HG03196 (cell line): ENCODE measurements around the gene RBM19.

Experiments used
- ATAC-seq: cut with Tn5 transposase; IDR thresholded peaks from one replicate; pipeline ENCODE4 v1.9.1; 2021; ENCODE audit not compliant: unreplicated experiment

The RBM19 gene

DNA sequence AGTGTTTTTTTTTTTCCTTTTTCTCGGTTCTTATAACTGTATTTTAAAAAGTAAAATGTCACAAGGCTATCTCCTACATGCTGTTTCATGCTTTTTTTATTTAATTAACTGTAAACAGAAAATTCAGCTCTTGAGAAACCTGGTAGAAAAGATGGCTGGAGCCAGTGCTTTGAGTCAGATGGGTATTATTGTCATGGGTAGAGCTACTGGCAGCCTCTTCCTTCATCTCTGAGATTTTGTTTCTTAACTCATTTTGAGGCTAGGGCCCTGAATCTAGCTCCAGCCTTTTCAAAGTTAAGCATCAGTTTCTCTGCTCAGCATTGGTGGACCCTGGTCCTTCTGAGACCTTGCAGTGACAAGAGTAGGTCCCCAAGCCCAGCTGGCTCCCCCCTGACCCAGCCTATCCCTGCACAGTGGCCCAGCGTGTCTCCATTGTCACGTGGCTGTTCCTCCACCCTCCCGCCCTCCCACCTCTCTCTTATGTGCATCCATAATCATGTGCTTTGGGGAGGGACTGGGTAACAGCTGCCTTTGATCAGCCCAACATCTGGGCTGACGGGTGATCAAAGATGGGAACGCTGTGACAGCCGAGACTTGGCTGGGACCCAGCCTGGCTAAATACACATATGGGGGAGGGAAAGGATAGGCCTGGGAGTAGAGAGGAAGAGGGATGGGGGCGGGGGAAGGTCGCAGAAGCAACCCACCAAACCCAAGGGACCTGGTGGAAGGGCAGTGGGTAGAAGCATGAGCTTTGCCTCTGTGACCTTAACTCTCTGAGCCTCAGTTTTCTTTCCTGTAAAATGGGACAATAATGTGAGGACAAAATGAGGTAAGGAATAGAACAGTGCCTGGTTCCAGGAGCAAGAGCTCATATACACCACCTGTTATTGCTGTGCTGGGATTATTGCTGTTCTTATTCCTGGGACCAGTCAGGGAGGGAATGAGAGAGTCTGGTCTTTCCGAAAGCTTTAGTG, 24.4 kb upstream of the RBM19 start:
- no peak for ATAC-seq

DNA sequence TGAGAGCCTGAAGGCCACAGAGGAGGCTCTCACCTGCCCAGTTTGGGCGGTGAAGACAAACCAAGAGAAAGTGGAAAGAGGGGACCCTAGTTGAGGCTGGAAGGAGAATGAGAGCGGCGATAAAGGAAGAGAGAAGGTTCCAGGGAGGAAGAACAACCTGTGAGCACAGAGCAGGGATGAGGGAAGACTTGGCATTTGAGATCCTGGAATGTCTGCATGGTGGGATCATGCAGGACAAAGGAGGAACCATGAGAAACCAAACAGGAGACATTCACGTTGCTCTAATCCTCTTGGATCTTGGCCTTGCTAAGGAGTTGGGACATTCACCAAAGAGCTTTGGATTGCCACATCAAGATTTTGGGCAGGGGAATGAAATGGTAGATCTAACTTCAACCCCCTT, 22.9 kb upstream of the RBM19 start:
- ATAC-seq = no peak

DNA sequence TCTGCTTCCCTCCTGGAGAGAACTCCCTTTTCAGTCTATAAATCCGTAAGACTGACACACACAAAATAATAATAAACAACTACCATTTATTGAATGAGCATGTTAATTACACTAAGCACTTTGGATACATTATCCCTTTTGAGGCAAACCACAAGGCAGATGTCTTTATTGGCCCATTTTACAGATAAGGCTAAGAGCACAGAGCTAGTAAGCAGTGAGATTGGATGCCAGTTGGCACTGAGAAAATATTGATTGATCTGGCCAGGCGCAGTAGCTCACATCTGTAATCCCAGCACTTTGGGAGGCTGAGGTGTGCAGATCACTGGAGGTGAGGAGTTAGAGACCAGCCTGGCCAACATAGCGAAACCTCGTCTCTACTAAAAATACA, 21.9 kb upstream of the RBM19 start:
- no peak for ATAC-seq

DNA sequence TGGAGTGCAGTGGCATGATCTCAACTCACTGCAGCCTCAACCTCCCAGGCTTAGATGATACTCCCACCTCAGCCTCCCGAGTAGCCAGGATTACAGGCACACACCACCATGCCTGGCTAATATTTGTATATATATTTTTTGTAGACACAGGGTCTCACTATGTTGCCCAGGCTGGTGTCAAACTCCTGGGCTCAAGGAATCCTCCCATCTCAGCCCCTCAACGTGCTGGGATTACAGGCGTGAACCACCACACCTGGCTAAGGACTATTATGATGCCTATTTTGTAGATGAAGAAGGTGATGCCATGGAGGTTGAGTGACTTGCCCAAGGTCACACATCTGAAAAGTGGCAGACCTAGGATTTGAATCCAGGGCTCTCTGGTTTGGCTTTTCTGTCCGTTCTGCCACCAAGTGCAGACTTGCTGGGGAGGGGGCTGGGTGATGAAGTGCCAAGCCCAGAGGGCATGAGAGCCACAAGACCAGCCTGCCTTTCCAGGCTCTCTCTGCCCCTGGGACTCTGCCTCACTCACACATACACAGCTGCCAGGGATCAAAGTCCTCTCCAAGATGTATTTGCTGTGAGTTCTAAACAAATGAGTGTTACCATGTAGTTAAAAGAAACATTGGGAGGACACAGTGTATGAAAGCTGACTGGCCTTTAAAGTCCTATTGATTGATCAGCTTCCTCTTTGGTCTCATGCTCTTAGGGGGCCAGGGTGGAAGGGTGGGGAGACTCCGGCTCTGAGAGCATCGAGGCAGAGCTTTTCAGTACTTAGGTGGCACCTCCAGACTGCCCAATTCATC, 21.3 kb upstream of the RBM19 start:
- ATAC-seq = no peak

DNA sequence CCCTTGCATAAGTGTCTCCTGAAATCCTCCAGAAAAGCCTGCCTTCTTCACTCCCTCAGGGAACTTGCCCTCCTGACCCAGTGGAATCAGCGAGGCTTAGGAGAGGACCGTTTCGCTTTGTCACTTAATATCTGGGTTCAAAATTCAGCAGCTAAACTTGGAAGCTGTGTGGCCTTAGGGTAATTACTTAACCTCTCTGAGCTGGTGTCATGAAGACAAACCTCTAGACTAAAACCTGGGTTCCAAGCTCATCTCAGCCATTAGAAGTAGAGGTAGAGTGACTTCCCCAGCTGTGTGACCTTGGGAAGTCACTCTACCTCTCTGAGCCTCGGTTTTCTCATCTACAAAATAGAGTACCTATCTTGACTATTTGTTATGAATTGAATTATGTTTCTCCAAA, 18.3 kb upstream of the RBM19 start:
- ATAC-seq = no peak

DNA sequence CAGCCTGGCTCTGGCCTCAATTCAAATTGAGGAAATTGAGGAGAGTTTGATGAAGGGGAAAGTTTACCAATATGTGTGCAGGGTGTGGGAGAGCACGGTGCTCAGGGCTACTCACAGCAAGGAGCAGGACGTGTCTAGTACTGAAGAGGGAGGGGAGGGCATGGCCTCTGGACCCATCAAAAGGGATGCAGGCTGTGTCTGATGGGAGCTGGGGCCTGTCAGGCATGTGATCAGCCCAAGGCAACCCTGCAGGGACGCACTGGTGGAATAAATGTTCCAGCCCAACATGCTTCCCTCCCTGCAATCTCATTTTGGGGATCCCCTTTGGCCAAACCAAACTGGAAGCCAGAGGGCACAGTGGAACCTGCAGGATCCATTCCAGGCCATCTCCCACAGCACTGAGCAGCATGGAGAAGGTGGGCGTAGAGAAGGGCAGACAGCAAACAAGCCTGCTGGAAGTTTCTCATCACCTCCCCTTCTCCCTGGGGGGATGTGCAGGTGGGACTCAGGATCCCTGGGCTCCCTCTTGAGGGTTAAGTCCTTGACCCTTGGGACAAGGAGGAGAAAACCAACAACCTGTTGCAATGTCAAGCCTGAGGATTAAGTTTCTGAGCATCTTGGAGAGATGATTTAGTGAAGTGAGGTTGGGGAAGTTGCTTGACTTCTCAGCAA, 17.8 kb upstream of the RBM19 start:
- ATAC-seq = no peak

DNA sequence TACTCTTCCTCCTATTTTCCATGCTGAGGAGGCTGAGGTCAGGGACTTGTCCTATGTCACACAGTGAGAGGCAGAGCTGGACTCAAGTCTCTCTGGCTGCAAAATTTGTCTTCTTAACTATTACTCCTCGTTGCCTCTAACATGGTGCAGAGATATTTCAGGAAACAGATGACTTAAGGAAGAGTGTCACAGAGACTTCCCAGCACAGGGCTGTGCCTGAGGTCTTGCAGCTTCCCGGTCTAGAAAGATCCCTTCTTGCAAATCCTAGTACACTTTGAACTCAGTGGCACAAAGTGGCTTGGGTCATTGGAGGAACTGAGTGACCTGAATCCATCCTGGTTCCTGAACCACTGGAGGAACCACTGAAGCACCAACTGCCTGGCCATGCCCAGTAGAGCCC, 17.1 kb upstream of the RBM19 start:
- no peak for ATAC-seq

DNA sequence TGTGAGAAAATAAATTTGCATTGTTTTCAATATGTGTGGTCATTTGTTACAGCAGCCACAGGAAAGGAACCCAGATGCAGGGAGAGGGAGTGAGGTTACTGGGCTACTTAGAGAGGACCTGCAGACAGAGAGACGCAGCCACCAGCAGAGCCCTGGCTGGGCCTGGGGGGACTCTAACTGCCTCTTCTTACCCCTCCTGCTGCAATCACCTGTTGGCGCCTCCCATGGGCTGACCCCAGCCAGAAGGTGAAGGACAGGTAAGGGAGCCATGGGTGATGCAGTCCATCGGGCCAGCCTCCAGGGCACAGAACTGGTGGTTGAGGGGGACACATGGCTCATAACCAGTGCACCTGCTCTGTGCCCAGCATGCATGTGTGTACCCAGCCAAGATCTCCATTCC, 15.8 kb upstream of the RBM19 start:
- no peak for ATAC-seq

DNA sequence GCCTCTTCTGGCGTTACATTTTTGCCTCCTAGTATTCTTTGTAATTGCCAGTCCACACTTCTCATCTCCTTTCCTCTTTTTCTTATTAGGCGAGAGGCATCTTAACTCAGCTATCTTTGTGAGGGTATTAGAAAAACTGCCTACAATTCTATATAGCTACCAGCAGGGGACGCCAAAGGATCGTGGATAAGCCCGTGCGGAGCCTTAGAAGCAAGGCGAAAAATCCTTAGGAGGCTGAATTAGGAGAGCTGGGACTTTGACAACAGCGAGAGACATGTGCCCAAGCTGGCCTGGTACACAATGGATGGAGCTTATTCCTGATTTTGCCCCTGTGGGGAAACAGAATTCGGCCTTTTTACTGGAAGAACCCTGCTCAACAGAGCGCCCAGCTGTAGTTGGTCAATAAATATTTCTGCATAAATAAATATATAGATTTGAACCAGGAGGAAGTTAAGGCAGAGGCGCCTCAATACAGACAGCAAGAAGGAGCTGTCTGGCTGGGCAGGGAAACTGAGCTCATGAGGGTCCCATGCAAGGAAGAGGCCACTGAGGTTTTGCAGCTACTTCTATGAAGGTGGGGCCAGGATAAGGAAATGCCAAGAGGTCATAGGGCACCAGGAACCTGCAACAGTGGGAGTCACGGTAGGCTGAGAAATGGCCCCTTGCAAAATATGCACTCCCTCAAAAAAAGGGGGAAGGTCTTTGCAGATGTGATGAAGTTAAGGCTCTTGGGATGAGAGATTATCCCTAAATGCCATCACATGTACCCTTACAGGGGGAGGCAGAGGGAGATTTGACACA, 14.6 kb upstream of the RBM19 start:
- ATAC-seq = no peak

DNA sequence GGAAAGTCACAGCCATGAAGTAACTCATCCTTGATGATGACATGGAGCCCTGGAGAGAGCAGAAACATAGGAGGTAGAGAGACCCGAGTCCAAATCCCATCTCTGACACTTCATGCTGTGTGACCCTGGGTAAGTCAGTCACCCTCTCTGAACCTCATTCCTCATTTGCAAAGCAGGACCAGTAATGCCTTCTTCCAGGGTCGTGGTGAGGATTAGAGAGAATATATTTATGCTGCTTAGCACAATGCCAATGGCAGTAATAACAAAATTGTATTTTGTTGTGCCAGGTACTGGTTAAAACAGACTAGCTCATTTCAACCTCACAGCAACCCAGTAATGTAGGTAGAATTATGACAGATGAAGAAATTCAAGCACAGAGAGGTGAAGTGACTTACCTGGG, 13.9 kb upstream of the RBM19 start:
- ATAC-seq = no peak

DNA sequence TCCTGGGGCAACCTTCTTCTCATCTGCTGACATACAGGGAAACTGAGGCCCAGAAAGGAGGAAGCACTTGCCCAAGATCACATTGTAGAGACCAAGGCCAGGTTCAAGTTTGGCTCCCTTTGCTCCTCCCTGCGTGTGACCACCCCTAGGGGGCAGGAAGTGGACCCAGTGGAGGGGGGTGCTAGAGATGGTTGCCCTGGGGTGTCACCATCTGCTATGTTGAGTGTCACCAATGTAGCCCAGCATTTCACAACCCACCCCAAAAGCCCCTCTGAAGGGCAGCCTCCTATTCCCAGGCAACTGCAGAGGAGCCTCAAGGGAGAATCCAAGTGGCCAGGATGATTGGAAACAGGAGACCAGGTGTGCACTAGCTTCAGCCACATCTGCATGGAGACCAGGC, 12.0 kb upstream of the RBM19 start:
- no peak for ATAC-seq

DNA sequence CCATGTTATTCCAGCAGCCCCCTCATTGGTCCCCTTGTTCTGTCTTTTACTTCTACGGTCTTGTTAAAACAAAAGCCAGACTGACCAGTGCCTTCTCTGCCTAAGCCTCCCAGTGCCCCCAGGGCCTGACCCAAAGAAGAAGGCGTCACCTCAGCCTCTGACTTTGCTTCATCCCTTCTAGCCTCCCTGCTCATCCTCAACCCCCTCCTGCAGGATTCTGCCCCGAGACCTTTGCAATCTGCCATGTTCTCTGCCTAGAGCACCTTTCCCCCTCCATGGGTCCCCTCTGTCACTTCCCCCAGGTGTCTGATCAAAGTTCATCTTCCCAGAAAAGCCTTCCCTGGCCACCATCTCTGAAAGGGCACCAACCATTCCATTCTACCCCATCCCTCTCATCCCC, 7.9 kb upstream of the RBM19 start:
- no peak for ATAC-seq

DNA sequence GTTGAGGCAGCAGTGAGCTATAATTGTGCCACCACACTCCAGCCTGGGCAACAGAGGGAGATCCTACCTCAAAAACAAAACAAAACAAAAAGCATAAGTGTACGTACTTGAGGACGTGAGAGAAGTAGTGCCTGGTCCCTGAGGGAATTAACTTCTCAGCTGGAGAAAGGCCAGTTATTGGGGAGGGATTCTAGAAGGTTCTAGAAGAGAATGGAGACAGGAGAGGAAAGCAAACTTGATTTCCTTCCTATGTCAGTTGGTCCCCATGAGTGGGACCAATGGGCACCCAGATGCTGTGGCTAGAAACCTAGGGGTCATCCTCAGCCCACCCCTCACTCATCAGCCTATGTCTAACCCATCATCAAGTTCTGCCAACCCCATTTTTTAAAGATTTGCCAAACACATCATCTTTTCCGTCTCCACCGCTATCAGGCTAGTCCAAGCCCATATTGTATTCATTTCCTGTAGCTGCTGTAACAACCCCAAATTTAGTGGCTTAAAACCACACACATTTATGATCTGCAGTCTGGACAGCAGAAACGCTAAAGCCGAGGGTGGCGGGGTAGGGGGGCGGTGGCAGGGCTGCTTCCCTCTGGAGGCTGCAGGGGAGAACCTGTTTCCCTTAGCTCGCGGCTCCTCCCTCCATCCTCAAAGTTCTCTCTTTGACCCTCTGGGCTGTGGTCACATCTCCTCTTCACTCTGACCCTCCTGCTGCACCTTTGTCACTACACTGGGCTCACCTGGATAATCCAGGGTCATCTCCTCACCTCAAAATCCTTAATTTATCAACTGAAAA, 7.2 kb upstream of the RBM19 start:
- no peak for ATAC-seq

DNA sequence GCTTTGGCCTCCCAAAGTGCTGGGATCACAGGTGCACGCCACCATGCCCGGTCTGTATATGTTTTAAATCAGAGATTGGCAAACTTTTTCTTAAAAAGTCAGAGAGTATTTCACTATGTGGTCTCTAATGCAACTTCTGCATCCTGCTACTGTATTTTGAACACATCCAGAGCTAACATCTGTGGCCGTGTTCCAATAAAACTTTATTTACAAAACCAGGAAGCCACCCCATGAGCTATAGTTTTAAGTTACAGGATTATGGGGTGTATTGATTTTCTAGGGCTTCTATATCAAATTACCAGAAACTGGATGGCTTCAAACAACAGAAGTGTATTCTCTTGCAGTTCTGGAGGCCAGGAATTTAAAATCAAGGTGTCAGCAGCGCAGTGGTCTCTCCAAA, 5.3 kb upstream of the RBM19 start:
- ATAC-seq = no peak

DNA sequence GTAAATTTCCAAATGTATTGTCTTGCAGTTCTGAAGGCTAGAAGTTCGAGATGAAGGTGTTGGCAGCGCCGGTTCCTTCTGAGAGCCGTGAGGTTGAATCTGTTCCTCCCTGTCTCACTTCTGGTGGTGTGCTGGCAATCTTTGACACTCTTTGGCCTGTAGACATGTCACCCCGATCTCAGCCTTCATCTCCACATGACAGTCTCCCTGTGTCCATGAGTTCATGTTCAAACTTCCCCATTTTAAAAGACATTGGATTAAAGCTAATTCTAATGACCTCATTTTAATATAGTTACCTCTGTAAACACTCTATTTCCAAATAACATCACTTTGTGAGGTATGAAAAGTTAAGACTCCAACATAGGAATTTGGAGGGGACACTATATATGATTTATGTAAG, 4.1 kb upstream of the RBM19 start:
- ATAC-seq = no peak

DNA sequence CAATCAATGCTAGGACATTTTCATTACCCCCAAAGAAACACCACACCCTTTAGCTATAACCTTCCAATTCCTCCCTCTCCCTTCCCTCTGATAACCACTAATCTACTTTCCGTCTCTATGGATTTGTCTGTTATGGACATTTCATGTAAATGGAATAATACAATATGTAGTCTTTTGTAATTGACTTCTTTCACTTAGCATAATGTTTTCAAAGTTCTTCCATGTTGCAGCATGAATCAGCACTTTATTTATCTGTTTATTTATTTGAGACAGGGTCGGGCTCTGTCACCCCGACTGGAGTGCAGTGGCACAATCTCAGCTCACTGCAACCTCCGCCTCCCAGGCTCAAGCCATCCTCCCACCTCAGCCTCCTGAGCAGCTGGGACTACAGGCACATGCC, 1.2 kb upstream of the RBM19 start:
- no peak for ATAC-seq

DNA sequence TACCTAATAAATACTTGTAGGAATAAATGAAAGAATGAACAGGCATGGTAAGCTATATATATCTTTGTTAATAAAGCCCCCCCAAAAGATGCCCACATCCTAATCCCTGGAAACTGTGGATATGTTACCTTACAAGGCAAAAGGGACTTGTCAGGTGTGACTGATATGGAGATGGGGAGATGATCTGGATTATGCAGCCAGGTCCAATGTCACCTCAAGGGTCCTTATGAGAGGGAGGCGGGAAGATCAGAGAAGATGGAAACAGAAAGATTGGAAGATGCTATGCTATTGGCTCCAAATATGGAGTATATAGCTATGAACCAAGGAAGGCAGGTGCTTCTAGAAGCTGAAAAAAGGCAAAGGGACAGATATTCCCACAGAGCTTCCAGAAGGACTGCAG, 3.4 kb downstream of the RBM19 start:
- no peak for ATAC-seq

DNA sequence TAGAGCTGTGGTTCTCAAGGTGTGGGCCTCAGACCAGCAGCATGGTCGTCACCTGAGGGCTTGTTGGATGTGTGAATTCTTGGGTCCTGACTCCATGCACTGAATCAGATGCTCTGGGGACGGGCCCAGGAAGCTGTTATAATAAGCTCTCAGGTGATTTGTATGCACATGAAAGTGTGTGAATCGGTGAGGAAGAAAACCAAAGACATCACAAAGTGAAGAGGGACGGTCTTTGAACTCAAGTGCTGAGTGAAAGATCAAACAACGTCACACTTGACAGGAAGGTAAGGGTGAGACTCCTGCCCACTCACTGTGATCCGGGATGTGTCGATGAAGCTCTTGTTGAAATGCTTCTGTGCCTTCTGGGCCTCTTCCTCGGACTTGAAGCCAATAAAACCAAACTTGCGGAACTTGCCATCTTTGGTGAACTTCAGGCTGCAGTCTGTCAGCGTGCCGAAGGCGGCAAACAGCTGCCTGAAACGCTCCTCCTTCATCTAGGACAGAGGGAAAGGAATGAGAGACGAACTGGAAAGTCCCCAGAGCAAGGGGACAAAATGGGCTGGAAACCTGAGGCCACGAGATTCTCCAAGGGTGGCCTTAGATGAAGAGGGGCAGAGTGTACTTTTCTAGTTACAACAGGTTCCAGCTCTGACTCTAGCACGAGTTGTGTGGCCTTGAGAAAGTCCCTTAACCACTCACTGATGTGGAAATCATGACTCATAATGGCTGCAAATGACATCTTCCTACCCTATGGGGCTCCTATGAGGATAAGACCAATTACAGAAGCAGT, 4.0 kb downstream of the RBM19 start:
- ATAC-seq = no peak

DNA sequence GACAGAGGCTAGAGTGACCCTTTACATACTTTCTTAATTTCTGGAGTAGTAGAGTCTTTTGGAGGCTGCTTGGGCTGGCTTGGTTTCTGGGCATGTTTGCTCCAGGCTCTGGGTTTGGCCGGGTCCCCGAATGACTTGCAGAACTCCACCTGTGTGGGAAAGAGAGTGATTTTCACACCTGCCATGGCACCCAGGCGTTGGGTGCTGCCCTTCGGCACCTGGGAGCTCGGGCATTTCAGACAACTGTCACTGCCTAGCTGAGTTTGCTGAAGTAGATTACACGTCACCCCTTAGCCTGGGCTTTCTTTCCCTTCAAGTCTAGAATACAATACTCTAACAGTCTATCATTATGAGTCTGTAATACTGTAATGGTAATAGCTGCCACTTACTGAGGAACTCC, 6.1 kb downstream of the RBM19 start:
- no peak for ATAC-seq
